Glutamatergic neuron (in vitro differentiated cells): ENCODE data around the gene ATP9B. TPM values are rescaled to one million over a fixed set of nuclear protein-coding genes. Genes with fewer than 3 reads are reported as not detected.

Experiments
- DNase-seq: peaks from one replicate; pipeline ENCODE4 v3.0.0; 2022
- H3K27ac Mint-ChIP-seq: one replicate; pipeline ENCODE4 v1.8.0; 2020; ENCODE audit warnings: mild to moderate bottlenecking, mixed read lengths, inconsistent platforms; ENCODE audit not compliant: unreplicated experiment
- H3K27me3 Mint-ChIP-seq: one replicate; pipeline ENCODE4 v1.8.0; 2020; ENCODE audit warnings: mild to moderate bottlenecking, moderate library complexity, mixed read lengths, inconsistent platforms; ENCODE audit not compliant: unreplicated experiment
- H3K36me3 Mint-ChIP-seq: one replicate; pipeline ENCODE4 v1.8.0; 2020; ENCODE audit warnings: mild to moderate bottlenecking, mixed read lengths, inconsistent platforms; ENCODE audit not compliant: unreplicated experiment
- H3K4me1 Mint-ChIP-seq: one replicate; pipeline ENCODE4 v1.8.0; 2020; ENCODE audit warnings: mild to moderate bottlenecking, low read depth, mixed read lengths, inconsistent platforms; ENCODE audit not compliant: unreplicated experiment
- H3K4me3 Mint-ChIP-seq: one replicate; pipeline ENCODE4 v1.8.0; 2020; ENCODE audit warnings: mild to moderate bottlenecking, mixed read lengths, inconsistent platforms; ENCODE audit not compliant: unreplicated experiment
- H3K9me3 Mint-ChIP-seq: one replicate; pipeline ENCODE4 v1.8.0; 2020; ENCODE audit warnings: mild to moderate bottlenecking, moderate library complexity, mixed read lengths, inconsistent platforms; ENCODE audit not compliant: unreplicated experiment
- total RNA-seq: library from RNA; stranded (reverse); fragmentation: NEBNext Ultra II Directional; extraction: Animal tissue kit (Norgen Biotek cat#: 25700); gene quantifications from one replicate; pipeline ENCODE4 v1.2.1, GENCODE V29; 2021; ENCODE audit not compliant: unreplicated experiment
- TF ChIP-seq, protein P1 (sequence below): fragments of 200-600 bp; sonication (generic); IDR thresholded peaks from one replicate; pipeline ENCODE4 v1.5.0; 2021; ENCODE audit not compliant: partially characterized antibody, unreplicated experiment

Gene ATP9B
- total RNA-seq, 1 donor from 2014 or later = 62.6 TPM

DNA sequence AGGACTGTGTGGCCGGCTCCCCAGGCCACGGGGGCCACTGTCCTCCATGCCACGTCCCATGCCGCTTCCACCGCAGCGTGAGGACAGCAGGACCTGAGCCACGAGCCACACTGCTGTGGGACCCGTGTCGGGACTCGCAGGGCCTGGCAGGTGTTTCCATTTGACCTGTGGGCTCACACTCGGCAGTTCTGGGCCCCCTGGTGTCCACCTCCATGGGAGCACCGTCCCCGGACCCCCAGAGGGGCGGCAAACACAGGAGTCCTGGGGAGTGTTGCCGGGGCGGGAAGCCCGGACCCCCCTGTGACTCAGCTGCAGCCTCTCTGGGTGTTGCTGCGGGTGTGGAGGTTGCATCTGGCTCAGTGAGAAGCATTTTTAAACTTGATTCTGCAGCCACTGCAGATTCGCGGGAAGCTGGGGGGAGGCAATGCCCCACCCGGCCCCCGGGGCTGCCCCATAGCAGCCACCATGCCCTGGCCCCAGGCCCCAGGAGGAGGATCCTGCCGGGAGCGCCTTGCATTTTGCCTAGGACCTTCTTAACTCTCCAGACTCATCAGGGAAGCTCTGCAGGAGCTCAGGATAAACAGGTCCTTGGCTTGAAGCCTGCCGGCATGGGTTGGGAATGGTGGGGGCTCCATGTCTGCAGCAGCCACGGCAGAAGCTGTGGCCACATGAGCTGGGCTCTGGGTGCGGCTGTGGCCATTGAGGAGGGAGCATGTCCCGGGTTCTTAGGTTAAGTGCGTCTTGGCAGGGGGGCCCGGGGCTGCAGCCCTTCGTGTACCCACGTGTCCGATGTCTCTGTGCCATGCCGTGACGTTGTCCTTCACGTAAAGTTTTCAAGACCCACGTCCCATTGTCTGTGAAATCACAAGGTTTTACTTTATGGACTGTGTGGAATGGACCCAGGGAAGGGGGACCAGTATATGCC lies 357.4 kb downstream of the ATP9B start:
- peaks cover 6% of the 10 kb centered on the region for H3K9me3 Mint-ChIP-seq
- H3K4me1 Mint-ChIP-seq = peaks cover 22% of the 10 kb centered on the region
- TF ChIP-seq, protein P1, sequence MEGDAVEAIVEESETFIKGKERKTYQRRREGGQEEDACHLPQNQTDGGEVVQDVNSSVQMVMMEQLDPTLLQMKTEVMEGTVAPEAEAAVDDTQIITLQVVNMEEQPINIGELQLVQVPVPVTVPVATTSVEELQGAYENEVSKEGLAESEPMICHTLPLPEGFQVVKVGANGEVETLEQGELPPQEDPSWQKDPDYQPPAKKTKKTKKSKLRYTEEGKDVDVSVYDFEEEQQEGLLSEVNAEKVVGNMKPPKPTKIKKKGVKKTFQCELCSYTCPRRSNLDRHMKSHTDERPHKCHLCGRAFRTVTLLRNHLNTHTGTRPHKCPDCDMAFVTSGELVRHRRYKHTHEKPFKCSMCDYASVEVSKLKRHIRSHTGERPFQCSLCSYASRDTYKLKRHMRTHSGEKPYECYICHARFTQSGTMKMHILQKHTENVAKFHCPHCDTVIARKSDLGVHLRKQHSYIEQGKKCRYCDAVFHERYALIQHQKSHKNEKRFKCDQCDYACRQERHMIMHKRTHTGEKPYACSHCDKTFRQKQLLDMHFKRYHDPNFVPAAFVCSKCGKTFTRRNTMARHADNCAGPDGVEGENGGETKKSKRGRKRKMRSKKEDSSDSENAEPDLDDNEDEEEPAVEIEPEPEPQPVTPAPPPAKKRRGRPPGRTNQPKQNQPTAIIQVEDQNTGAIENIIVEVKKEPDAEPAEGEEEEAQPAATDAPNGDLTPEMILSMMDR = no peak
- H3K4me3 Mint-ChIP-seq = no peak overlapping the region
- H3K27me3 Mint-ChIP-seq = peaks cover 13% of the 10 kb centered on the region
- peaks cover 8% of the 10 kb centered on the region for H3K36me3 Mint-ChIP-seq
- H3K27ac Mint-ChIP-seq = no peak overlapping the region
- no peak for DNase-seq

DNA sequence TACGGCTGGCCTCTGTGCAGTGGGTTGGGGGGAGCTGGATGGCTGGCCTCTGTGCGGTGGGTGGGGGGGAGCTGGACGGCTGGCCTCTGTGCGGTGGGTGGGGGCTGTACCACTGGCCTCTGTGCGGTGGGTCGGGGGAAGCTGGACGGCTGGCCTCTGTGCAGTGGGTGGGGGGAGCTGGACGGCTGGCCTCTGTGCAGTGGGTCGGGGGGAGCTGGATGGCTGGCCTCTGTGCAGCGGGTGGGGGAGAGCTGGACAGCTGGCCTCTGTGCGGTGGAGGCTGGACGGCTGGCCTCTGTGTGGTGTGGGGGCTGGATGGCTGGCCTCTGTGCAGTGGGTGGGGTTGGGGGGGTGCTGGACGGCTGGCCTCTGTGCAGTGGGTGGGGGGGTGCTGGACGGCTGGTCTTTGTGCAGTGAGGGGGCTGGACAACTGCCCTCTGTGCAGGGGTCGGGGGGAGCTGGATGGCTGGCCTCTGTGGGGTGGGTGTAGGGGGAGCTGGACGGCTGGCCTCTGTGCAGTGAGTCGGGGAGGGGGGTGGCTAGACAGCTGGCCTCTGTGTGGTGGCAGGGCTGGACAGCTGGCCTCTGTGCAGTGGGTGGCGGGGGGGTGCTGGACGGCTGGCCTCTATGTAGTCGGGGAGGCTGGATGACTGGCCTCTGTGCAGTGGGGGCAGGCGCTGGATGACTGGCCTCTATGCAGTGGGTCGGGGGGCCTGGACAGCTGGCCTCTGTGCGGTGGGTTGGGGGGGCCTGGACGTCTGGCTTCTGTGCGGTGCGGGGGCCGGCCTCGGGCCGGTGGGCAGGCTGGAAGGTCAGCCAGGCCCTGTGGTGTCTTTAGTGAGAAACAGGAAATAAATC lies 358.4 kb downstream of the ATP9B start:
- peaks cover 13% of the 10 kb centered on the region for H3K27me3 Mint-ChIP-seq
- no peak overlapping the region for H3K27ac Mint-ChIP-seq

More for the DNA sequence above, 358.4 kb downstream of the ATP9B start:
- no peak for DNase-seq
- peaks cover 18% of the 10 kb centered on the region for H3K4me1 Mint-ChIP-seq
- no peak overlapping the region for H3K4me3 Mint-ChIP-seq
- H3K36me3 Mint-ChIP-seq = peaks cover 8% of the 10 kb centered on the region
- H3K9me3 Mint-ChIP-seq = peaks cover 6% of the 10 kb centered on the region
- TF ChIP-seq, protein P1 = no peak

Other genes starting within 250 kb of the ATP9B start
- gene SALL3, start 89.6 kb upstream of the ATP9B start, total RNA-seq = 23.4 TPM